Activated CD8-positive, alpha-beta memory T cell treated with anti-CD3 and anti-CD28 coated beads for 4 hours (primary cell): ENCODE data around the gene CAGE1.
A peak's percentile ranks its signal among the peaks of the same experiment; 100 is the strongest.
"Not testable (repeated sequence)": the region's sequence is repeated elsewhere in the genome, so short reads cannot be mapped to it uniquely, and the experiment has no call there.

ENCODE experiments used
- DNase-seq, 2 donors: peaks; one replicate each; pipeline ENCODE4 v3.0.0-alpha.2; 2020; ENCODE audit warnings: low read depth in 2 of 2

Gene CAGE1

GRCh38 chr6:7339007-7339732, 50.4 kb downstream of the CAGE1 start:
- DNase-seq, result not testable (repeated sequence)

DNA sequence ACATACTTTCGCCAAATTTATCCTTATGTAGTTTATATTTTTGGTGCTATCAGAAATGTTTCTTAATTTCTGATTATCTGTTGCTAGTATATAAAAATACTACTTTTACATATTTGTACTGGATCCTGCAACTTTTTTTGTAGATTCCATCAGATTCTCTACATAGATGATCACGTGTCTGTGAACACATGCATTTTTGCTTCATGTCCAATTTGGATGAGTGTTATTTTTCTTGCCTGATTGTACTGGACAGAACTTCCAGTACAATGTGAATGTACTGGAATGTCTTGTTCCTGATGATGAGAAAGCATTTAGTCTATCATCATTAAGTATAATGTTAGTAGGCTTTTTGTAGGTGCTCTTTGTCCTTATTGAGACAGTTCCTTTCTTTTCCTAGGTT, 51.5 kb downstream of the CAGE1 start:
- no peak for DNase-seq

GRCh38 chr6:7335519-7335918, 54.0 kb downstream of the CAGE1 start:
- DNase-seq, result no peak

DNA sequence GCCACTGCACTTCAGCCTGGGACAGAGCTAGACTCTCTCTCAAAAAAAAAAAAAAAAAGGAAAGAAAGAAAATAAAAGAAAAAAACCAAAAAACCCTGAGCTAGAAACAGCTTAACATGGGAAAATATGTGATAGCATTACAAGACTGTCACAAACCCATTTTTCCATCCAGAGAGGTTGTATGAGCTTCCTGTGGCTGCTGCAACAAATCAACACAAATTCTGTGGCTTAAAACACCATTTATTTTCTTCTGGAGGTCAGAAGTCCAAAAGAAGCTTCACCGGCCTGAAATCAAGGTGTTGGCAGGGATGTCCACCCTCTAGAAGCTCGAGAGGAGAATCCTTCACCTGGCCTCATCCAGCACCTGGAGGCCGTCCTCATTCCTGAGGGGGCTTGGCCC, 54.9 kb downstream of the CAGE1 start:
- no peak for DNase-seq

DNA sequence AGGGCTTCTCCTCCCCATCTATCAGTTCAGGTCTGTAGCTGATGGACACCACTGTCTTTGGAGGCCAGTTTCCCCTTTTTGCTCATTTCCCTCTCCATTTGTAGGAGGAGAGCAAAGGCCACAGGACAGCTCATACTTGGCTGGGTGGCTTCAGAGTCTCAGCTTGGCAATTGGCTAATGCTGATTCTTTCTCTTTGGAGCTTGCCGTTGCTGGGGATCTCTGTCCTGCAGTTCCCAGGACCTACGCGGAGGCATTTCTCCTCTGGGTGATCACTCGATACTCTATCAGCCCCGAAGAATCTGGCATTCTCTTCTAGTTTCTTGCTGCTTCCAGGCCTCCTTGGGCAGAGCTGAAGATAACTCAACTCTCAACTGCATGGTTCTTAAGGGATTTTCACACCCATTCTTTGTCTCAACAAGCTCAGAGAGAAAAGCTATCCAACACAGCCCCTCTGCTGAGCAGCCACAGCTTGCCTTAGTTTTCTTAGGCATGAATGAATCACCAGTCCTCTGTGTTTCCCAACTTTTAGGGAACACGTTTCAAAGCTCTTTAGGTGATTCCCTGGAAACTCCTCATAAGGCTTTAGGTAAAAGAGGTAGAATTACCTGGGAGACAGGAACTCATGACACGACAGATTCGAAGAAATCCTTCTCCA, 57.3 kb downstream of the CAGE1 start:
- DNase-seq, result no peak

DNA sequence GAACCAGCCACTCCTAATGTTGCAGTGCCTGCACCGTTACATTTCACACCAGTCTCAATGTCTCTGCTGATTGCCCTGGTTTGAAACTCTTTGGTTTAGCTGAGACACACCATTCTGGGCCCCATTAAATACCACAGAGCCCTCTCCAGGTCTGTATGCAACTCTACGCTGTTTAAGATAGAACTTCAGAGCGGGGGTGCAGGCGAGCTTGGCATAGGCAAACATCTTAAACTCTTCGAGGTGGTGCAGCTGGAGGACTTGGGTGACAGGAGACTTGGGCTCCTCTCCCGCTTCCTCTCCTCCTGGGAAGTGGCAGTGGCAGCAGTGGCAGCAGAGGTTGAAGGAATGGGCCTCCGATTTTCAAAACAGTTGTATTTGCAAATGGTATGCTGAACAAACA, 58.1 kb downstream of the CAGE1 start:
- no peak for DNase-seq

- no peak for DNase-seq
These were observed 61.3 kb downstream of the CAGE1 start for GRCh38 chr6:7328243-7328642.

GRCh38 chr6:7325750-7326149, 63.8 kb downstream of the CAGE1 start:
- DNase-seq, result no peak

DNA sequence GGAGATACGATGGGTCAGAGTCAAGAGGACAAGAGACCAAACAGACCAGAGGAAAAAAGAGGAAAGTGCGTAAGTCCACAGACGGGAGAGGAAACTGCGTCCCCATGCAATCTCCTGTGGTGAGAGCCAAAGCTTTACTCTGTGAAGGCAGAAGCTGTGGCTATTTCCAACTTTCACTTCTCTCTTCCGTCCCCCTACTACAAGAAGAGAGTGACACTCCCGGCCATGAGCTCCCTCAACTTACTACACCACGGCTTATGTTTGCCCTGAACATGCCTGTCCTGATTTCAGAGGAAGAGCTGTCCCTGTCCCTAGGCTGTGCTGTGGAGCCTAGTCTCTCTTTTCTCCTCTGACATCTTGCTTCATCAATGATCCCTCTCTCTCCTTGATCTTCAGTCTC, 65.0 kb downstream of the CAGE1 start:
- no peak for DNase-seq

GRCh38 chr6:7323074-7323473, 66.5 kb downstream of the CAGE1 start:
- DNase-seq, result no peak

GRCh38 chr6:7321866-7322265, 67.7 kb downstream of the CAGE1 start:
- DNase-seq, result not testable (repeated sequence)

GRCh38 chr6:7319406-7319805, 70.1 kb downstream of the CAGE1 start:
- DNase-seq, result not testable (repeated sequence)

DNA sequence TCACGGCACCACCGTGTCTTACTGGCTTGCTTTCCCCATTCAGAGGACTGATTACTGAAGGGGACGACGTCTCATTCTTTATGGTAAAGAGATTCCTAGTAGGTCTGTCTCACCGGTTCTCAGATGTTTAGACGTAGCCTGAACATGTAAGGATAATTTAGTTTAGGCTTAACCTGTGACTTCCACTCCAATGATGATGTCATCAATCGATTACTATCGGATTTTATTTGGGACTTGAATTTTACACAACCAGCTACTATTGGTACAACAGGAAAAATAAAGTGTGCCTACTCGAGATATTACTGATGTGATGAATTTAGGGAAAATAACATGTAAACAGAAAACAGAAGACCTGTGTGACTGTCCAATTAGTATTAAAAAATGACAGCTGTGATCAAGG, 72.0 kb downstream of the CAGE1 start:
- DNase-seq, result no peak

GRCh38 chr6:7316658-7317533, 72.6 kb downstream of the CAGE1 start:
- no peak for DNase-seq

GRCh38 chr6:7315948-7316365, 73.6 kb downstream of the CAGE1 start:
- DNase-seq, result no peak

DNA sequence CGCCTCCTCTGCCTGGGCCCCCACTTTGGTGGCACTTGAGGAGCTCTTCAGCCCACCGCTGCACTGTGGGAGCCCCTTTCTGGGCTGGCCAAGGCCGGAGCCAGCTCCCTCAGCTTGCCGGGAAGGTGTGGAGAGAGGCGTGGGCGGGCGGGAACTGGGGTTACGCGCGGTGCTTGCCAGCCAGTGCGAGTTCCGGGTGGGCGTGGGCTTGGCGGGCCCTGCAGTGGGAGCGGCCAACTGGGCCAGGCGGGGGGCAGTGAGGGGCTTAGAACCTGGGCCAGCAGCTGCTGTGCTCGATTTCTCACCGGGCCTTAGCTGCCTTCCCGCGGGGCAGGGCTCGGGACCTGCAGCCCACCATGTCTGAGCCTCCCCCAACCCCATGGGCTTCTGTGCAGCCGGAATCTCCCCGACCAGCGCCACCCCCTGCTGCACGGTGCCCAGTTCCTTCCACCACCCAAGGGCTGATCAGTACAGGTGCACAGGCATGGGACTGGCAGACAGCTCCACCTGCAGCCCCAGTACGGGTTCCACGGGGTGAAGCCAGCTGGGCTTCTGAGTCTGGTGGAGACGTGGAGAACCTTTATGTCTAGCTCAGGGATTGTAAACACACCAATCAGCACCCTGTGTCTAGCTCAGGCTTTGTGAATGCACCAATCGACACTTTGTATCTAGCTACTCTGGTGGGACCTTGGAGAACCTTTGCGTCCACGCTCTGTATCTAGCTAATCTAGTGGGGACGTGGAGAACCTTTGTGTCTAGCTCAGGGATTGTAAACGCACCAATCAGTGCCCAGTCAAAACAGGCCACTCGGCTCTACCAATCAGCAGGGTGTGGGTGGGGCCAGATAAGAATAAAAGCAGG, 74.2 kb downstream of the CAGE1 start:
- not testable (repeated sequence) for DNase-seq

DNA sequence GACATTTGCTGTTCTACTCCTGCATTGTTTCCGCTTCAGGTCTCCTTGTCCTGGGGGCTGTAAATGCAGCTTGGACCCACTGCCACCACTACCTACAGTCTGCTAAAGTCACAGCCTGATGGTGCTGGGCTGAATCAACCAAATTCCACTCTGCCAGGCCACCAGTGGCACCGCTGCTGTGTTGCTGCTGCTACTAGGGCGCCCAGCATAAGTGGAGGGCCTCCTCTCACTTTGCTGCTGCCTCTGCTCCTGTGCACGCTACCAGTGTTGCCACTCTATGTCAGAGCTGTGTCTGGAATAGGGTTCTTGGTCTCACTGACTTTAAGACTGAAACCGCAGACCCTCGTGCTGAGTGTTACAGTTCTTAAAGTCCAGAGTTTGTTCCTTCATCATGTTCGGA, 75.1 kb downstream of the CAGE1 start:
- DNase-seq, result no peak

DNA sequence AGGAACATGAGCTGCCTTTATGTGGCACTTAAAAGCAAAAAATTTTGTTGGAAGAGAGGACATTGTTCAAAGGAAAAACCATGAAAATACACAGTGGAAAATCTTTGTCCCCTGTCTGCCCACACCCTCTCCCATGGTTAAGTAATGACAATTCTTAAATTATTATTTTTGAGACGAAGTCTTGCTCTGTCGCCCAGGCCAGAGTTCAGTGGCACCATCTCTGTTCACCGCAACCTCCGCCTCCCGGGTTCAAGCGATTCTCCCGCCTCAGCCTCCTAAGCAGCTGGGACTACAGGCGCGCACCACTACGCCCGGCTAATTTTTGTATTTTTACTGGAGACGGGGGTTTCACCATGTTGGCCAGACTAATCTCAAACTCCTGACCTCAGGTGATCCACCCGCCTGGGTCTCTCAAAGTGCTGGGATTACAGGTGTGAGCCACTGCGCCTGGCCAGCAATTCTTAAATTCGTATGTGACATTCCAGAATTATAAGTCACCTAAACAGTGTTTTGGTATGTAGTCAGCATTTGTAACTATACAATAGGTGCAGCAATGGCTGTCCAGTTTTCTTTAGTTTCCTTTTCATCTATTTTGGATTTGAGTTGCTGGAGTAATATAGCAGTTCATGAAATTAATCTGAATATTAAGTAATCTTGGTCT, 75.9 kb downstream of the CAGE1 start:
- no peak for DNase-seq

GRCh38 chr6:7312616-7313504, 76.7 kb downstream of the CAGE1 start, which contains the start of gene SSR1:
TSS of gene SSR1 (minus strand) at chr6:7313199. CDS start at chr6:7313120, 79 bp downstream.
- DNase-seq, result peak; percentile 89 to 92
